ENCODE data around the gene MAB21L2.
"Not testable (repeated sequence)": the region's sequence is repeated elsewhere in the genome, so short reads cannot be mapped to it uniquely, and the experiment has no call there.

- TF ChIP-seq POLR2AphosphoS5 (IDR thresholded peaks at IDR 0.05; ENCODE audit: low read depth); CTCF (IDR thresholded peaks at IDR 0.05; ENCODE audit: insufficient read depth, low read length): not testable (repeated sequence)
Measured at GRCh38 chr4:150557811-150558210, 24.1 kb upstream of the MAB21L2 start.
